Neural cell (in vitro differentiated cells): Measurements from ENCODE around the gene SPATS2L. TPM values are rescaled to one million over a fixed set of nuclear protein-coding genes. Genes with fewer than 3 reads are reported as not detected.

Experiments
- H2AFZ ChIP-seq: fragments of 200-600, 300-800 bp; sonication (generic), shearing (Covaris generic); 2 replicates; pipeline ENCODE4 v1.6.0; 2014; ENCODE audit warnings: low read depth, mild to moderate bottlenecking, antibody characterized with exemption, low read length, moderate library complexity
- H3F3A ChIP-seq: fragments of 200-600 bp; shearing (Covaris generic); 2 replicates; pipeline ENCODE4 v1.6.1; 2016; ENCODE audit warnings: mild to moderate bottlenecking, moderate library complexity, mixed read lengths, antibody characterized with exemption, low read length; ENCODE audit not compliant: insufficient read depth, poor library complexity, severe bottlenecking
- H3K27ac ChIP-seq: fragments of 200-600, 300-800 bp; sonication (generic), shearing (Covaris generic); 2 replicates; pipeline ENCODE4 v1.5.1; 2014; ENCODE audit warnings: mild to moderate bottlenecking, low read length, moderate library complexity
- H3K27me3 ChIP-seq: fragments of 300-800, 200-600 bp; sonication (generic), shearing (Covaris generic); 2 replicates; pipeline ENCODE4 v1.6.0; 2014; ENCODE audit warnings: mild to moderate bottlenecking, low read depth, low read length, moderate library complexity; ENCODE audit not compliant: insufficient read depth
- H3K36me3 ChIP-seq: fragments of 300-800, 200-600 bp; sonication (generic), shearing (Covaris generic); 2 replicates; pipeline ENCODE4 v1.5.1; 2014; ENCODE audit warnings: mild to moderate bottlenecking, antibody characterized with exemption, low read length, moderate library complexity; ENCODE audit not compliant: insufficient read depth
- H3K4me2 ChIP-seq: fragments of 300-800, 200-600 bp; sonication (generic), shearing (Covaris generic); 2 replicates; pipeline ENCODE4 v1.6.0; 2014; ENCODE audit warnings: mild to moderate bottlenecking, low read length
- H3K4me3 ChIP-seq: fragments of 300-800, 200-600 bp; sonication (generic), shearing (Covaris generic); 2 replicates; pipeline ENCODE4 v1.5.1; 2014; ENCODE audit warnings: mild to moderate bottlenecking, low read length, moderate library complexity
- H3K79me2 ChIP-seq: fragments of 200-600 bp; shearing (Covaris generic); replicated peaks from 2 replicates; pipeline ENCODE4 v1.6.0; 2014; ENCODE audit warnings: mild to moderate bottlenecking, low read length, moderate library complexity; ENCODE audit not compliant: insufficient read depth
- H3K9ac ChIP-seq: fragments of 300-800, 200-600 bp; sonication (generic), shearing (Covaris generic); 2 replicates; pipeline ENCODE4 v1.6.1; 2016; ENCODE audit warnings: mild to moderate bottlenecking, low read length, mixed read lengths
- H3K9me2 ChIP-seq: fragments of 200-600 bp; shearing (Covaris generic); 2 replicates; pipeline ENCODE4 v1.6.1; 2016; ENCODE audit warnings: mild to moderate bottlenecking, low read length, mixed read lengths; ENCODE audit not compliant: insufficient read depth
- H3K9me3 ChIP-seq: fragments of 200-600, 300-800 bp; sonication (generic), shearing (Covaris generic); 2 replicates; pipeline ENCODE4 v1.6.1; 2016; ENCODE audit warnings: mild to moderate bottlenecking, mixed run types, low read length, moderate library complexity, mixed read lengths
- H4K20me1 ChIP-seq: fragments of 200-600 bp; shearing (Covaris generic); 2 replicates; pipeline ENCODE4 v1.6.1; 2016; ENCODE audit warnings: mild to moderate bottlenecking, mixed run types; ENCODE audit not compliant: insufficient read depth
- EP300 ChIP-seq: fragments of 450-650 bp; conservative IDR thresholded peaks from 2 replicates; pipeline ENCODE4 v1.6.1; 2014; ENCODE audit warnings: antibody characterized with exemption, mild to moderate bottlenecking, moderate library complexity; ENCODE audit not compliant: poor library complexity, severe bottlenecking
- EZH2 ChIP-seq: fragments of 200-600, 300-800 bp; shearing (Covaris generic), sonication (generic); IDR thresholded peaks from 2 replicates; pipeline ENCODE4 v1.6.1; 2014; ENCODE audit warnings: antibody characterized with exemption, low read length, borderline replicate concordance, mild to moderate bottlenecking; ENCODE audit not compliant: insufficient read depth, poor library complexity, severe bottlenecking
- MXI1 ChIP-seq: fragments of 450-650 bp; conservative IDR thresholded peaks from 2 replicates; pipeline ENCODE4 v1.6.1; 2014; ENCODE audit warnings: antibody characterized with exemption, mild to moderate bottlenecking; ENCODE audit not compliant: poor library complexity, severe bottlenecking
- POLR2AphosphoS5 ChIP-seq: IDR thresholded peaks from 2 replicates; pipeline ENCODE4 v1.6.1; 2012
- RAD21 ChIP-seq: fragments of 450-650 bp; conservative IDR thresholded peaks from 2 replicates; pipeline ENCODE4 v1.6.1; 2014; ENCODE audit warnings: antibody characterized with exemption, mild to moderate bottlenecking, moderate library complexity
- SMC3 ChIP-seq: fragments of 450-650 bp; conservative IDR thresholded peaks from 2 replicates; pipeline ENCODE4 v1.6.1; 2014; ENCODE audit warnings: antibody characterized with exemption, mild to moderate bottlenecking, moderate library complexity; ENCODE audit not compliant: poor library complexity
- TAF1 ChIP-seq: IDR thresholded peaks from 2 replicates; pipeline ENCODE4 v1.6.1; 2012; ENCODE audit warnings: low read depth
- polyA plus RNA-seq: library from polyadenylated mRNA; depleted of rRNA; stranded (reverse); fragments of >200 nt; gene quantifications from 2 replicates; pipeline ENCODE4 v1.2.3, GENCODE V29; 2014
- TF ChIP-seq, protein P1 (sequence below): IDR thresholded peaks from 2 replicates; pipeline ENCODE4 v1.6.1; 2012; ENCODE audit warnings: borderline replicate concordance
- TF ChIP-seq, protein P2 (sequence below): fragments of 450-650 bp; IDR thresholded peaks from 2 replicates; pipeline ENCODE4 v1.5.1; 2014; ENCODE audit warnings: antibody characterized with exemption, mild to moderate bottlenecking, moderate library complexity; ENCODE audit not compliant: poor library complexity, severe bottlenecking

Gene SPATS2L
- polyA plus RNA-seq, 1 donor from 2014 or later = 8.5 TPM

DNA sequence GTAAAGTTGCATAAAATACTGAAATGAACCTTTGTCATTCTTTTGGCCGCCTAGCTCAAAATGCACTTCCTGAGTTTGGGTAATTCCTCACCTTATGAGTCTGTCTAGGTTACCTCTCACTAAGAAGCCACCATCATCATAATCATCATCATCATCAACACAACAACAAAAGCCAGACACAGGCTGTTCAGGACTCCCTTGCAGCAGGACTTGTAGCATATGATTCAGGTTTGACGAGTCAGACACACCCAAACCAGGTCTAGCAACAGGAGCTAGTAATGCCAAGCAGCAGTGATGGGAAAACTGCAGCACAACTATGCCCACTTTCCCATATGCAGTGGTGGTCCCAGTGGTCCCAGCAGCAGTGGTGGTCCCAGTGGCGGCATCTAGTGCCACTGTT, 216.7 kb downstream of the SPATS2L start:
- H3K4me2 ChIP-seq = no peak overlapping the region
- H3K79me2 ChIP-seq = peaks cover 7% of the 10 kb centered on the region
- no peaks in the 10 kb centered on the region for H4K20me1 ChIP-seq
- H3F3A ChIP-seq = no peaks in the 10 kb centered on the region
- H3K27ac ChIP-seq = no peak overlapping the region
- no peaks in the 10 kb centered on the region for H3K9me3 ChIP-seq
- H3K9ac ChIP-seq = no peak overlapping the region
- TF ChIP-seq, protein P1, sequence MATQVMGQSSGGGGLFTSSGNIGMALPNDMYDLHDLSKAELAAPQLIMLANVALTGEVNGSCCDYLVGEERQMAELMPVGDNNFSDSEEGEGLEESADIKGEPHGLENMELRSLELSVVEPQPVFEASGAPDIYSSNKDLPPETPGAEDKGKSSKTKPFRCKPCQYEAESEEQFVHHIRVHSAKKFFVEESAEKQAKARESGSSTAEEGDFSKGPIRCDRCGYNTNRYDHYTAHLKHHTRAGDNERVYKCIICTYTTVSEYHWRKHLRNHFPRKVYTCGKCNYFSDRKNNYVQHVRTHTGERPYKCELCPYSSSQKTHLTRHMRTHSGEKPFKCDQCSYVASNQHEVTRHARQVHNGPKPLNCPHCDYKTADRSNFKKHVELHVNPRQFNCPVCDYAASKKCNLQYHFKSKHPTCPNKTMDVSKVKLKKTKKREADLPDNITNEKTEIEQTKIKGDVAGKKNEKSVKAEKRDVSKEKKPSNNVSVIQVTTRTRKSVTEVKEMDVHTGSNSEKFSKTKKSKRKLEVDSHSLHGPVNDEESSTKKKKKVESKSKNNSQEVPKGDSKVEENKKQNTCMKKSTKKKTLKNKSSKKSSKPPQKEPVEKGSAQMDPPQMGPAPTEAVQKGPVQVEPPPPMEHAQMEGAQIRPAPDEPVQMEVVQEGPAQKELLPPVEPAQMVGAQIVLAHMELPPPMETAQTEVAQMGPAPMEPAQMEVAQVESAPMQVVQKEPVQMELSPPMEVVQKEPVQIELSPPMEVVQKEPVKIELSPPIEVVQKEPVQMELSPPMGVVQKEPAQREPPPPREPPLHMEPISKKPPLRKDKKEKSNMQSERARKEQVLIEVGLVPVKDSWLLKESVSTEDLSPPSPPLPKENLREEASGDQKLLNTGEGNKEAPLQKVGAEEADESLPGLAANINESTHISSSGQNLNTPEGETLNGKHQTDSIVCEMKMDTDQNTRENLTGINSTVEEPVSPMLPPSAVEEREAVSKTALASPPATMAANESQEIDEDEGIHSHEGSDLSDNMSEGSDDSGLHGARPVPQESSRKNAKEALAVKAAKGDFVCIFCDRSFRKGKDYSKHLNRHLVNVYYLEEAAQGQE = no peak
- TF ChIP-seq, protein P2, sequence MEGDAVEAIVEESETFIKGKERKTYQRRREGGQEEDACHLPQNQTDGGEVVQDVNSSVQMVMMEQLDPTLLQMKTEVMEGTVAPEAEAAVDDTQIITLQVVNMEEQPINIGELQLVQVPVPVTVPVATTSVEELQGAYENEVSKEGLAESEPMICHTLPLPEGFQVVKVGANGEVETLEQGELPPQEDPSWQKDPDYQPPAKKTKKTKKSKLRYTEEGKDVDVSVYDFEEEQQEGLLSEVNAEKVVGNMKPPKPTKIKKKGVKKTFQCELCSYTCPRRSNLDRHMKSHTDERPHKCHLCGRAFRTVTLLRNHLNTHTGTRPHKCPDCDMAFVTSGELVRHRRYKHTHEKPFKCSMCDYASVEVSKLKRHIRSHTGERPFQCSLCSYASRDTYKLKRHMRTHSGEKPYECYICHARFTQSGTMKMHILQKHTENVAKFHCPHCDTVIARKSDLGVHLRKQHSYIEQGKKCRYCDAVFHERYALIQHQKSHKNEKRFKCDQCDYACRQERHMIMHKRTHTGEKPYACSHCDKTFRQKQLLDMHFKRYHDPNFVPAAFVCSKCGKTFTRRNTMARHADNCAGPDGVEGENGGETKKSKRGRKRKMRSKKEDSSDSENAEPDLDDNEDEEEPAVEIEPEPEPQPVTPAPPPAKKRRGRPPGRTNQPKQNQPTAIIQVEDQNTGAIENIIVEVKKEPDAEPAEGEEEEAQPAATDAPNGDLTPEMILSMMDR = no peak
- TF ChIP-seq EZH2 = no peak
- TF ChIP-seq RAD21 = no peak
- no peak for TF ChIP-seq EP300
- TF ChIP-seq TAF1 = no peak
- TF ChIP-seq POLR2AphosphoS5 = no peak
- TF ChIP-seq MXI1 = no peak
- TF ChIP-seq SMC3 = no peak
- no peak overlapping the region for H3K4me3 ChIP-seq
- no peaks in the 10 kb centered on the region for H3K9me2 ChIP-seq
- H2AFZ ChIP-seq = no peak overlapping the region
- no peaks in the 10 kb centered on the region for H3K36me3 ChIP-seq
- H3K27me3 ChIP-seq = peaks cover 3% of the 10 kb centered on the region

DNA sequence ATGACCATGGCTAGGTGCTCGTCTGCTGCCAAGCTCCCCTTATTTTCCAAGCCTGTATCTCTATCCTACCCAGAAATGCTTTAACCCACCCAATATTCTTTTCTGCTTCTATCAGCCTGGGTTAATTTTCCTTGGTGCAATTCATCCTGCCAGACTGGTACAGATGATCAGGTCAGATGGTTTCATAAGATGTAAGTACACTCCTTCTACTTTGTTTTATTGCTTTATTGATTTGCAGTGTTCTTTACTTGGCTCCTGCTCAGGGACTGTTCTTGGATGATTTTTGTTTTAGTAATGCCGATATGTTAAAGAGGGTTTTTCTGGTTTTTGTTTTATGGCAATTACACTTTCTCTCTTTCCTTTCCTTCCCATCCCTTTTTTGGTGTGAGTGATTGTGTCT, 217.1 kb downstream of the SPATS2L start:
- Histone ChIP-seq H3K27me3 (peaks cover 3% of the 10 kb centered on the region), H3K4me2 (no peak overlapping the region), H2AFZ (no peak overlapping the region), H3K27ac (no peak overlapping the region), H3F3A (no peaks in the 10 kb centered on the region), H3K79me2 (peaks cover 7% of the 10 kb centered on the region), H3K4me3 (no peak overlapping the region), H3K36me3 (no peaks in the 10 kb centered on the region), H4K20me1 (no peaks in the 10 kb centered on the region), H3K9ac (no peak overlapping the region), H3K9me3 (no peaks in the 10 kb centered on the region), H3K9me2 (no peaks in the 10 kb centered on the region)
- TF ChIP-seq EZH2 = no peak
- no peak for TF ChIP-seq EP300
- TF ChIP-seq RAD21 = no peak
- TF ChIP-seq MXI1 = no peak
- TF ChIP-seq, protein P1 = no peak
- no peak for TF ChIP-seq POLR2AphosphoS5
